AG04450 (cell line): Measurements from ENCODE around the gene TSPYL4. TPM values are rescaled to one million over a fixed set of nuclear protein-coding genes. Genes with fewer than 3 reads are reported as not detected.

Experiments
- CTCF ChIA-PET: fragments of 300-600, 350-600 bp; formaldehyde crosslinking; extraction: SDS; loops from one replicate; lab custom pipeline; 2022; ENCODE audit warnings: antibody characterized with exemption, inconsistent platforms; lab: Charles Lee
- POLR2A ChIA-PET: fragments of 350-600 bp; formaldehyde crosslinking; extraction: SDS; loops from one replicate; lab custom pipeline; 2021; ENCODE audit warnings: antibody characterized with exemption, inconsistent platforms; lab: Yijun Ruan, JAX
- DNase-seq: peaks from one replicate; pipeline ENCODE4 v3.0.0-alpha.2; 2011; ENCODE audit warnings: low read depth, low spot score
- H3K27ac ChIP-seq: one replicate; pipeline ENCODE4 v1.5.1; 2012; ENCODE audit warnings: low read depth, low read length, control low read depth
- H3K27me3 ChIP-seq: one replicate; pipeline ENCODE4 v1.6.0; 2012; ENCODE audit warnings: low read length; ENCODE audit not compliant: control insufficient read depth, insufficient read depth
- H3K4me3 ChIP-seq: 2 replicates; pipeline ENCODE4 v1.5.1; 2011; ENCODE audit warnings: mild to moderate bottlenecking, low read depth, low read length, control low read depth
- H3K9me3 ChIP-seq: 2 replicates; pipeline ENCODE4 v1.5.1; 2012; ENCODE audit warnings: low read length; ENCODE audit not compliant: control insufficient read depth, insufficient read depth
- CTCF ChIP-seq: IDR thresholded peaks from 2 replicates; pipeline ENCODE4 v1.5.1; 2011; ENCODE audit warnings: low read depth, low read length, control low read depth, inconsistent platforms
- polyA plus RNA-seq: library from polyadenylated mRNA; depleted of rRNA; stranded (reverse); fragments of >200 nt; gene quantifications from 2 replicates; pipeline ENCODE4 v1.2.3, GENCODE V29; 2011

TSPYL4 gene
- polyA plus RNA-seq, 1 experiment: 25.1 TPM

GRCh38 chr6:116258520-116258919, 4.6 kb upstream of the TSPYL4 start:
- no peak overlapping the region for H3K27ac ChIP-seq
- POLR2A ChIA-PET: no interaction called here
- no peak for TF ChIP-seq CTCF
- CTCF ChIA-PET: interaction anchor here (1.5 to 3.4 kb wide), 3 partner anchors 10 to 302 kb away, joined by 4 to 34 read pairs (median 7); no protein-coding TSS in a partner anchor
- DNase-seq: no peak
- H3K4me3 ChIP-seq: no peak overlapping the region
- peaks cover 3% of the 10 kb centered on the region; the same call in 1 of the 2 replicates for H3K9me3 ChIP-seq
- no peaks in the 10 kb centered on the region for H3K27me3 ChIP-seq

GRCh38 chr6:116256694-116257093, 2.8 kb upstream of the TSPYL4 start:
- no peak overlapping the region for H3K27ac ChIP-seq
- H3K27me3 ChIP-seq: no peaks in the 10 kb centered on the region
- no peak for TF ChIP-seq CTCF
- ChIA-PET POLR2A (no interaction called here), CTCF (interaction anchor here (1.0 to 3.8 kb wide), 2 partner anchors 11 to 32 kb away, joined by 3 to 45 read pairs; no protein-coding TSS in a partner anchor)
- peaks cover 5% of the 10 kb centered on the region; the same call in 1 of the 2 replicates for H3K9me3 ChIP-seq
- no peak for DNase-seq
- no peak overlapping the region for H3K4me3 ChIP-seq

- ChIA-PET CTCF (interaction anchor here (0.6 to 3.8 kb wide), 3 partner anchors 13 to 278 kb away, joined by 3 to 45 read pairs (median 3); no protein-coding TSS in a partner anchor), POLR2A (interaction anchor here (1.9 kb wide), 1 partner anchor 26 kb away, joined by 15 read pairs; no protein-coding TSS in a partner anchor)
- Histone ChIP-seq H3K27me3 (no peaks in the 10 kb centered on the region), H3K27ac (no peak overlapping the region), H3K9me3 (peaks cover 5% of the 10 kb centered on the region; the same call in 1 of the 2 replicates), H3K4me3 (peak overlapping the region; percentile 97)
- TF ChIP-seq CTCF: no peak
- no peak for DNase-seq
Measured at GRCh38 chr6:116255246-116255800, 1.4 kb upstream of the TSPYL4 start.

- POLR2A ChIA-PET: interaction anchor here (0.7 to 1.9 kb wide), 3 partner anchors 25 to 36 kb away, joined by 4 to 15 read pairs (median 9); partner anchors contain the start of gene TSPYL1
- no peak for DNase-seq
- Histone ChIP-seq H3K4me3 (peak overlapping the region; percentile 97), H3K27me3 (no peaks in the 10 kb centered on the region), H3K27ac (peak overlapping the region; percentile 86), H3K9me3 (peaks cover 5% of the 10 kb centered on the region; the same call in 1 of the 2 replicates)
- no peak for TF ChIP-seq CTCF
- CTCF ChIA-PET: interaction anchor here (1.1 to 3.8 kb wide), 4 partner anchors 9 to 279 kb away, joined by 3 to 45 read pairs (median 4); no protein-coding TSS in a partner anchor
Measured at GRCh38 chr6:116254297-116255056, 602 bp upstream of the TSPYL4 start.
